ENCODE results near the gene HYDIN. TPM values are rescaled to one million over a fixed set of nuclear protein-coding genes. Genes with fewer than 3 reads are reported as not detected.
"Not testable (repeated sequence)": the region's sequence is repeated elsewhere in the genome, so short reads cannot be mapped to it uniquely, and the experiment has no call there.

HYDIN gene
- total RNA-seq, 1 experiment from 2014 or later = not detected

GRCh38 chr16:71069842-71070241, 160.7 kb downstream of the HYDIN start:
- H3K4me2 ChIP-seq (ENCODE audit: low read length); H3K27ac ChIP-seq (ENCODE audit: low read depth, low read length); ATAC-seq; H3K9me3 ChIP-seq (ENCODE audit: control insufficient read depth in 1 of 2, insufficient read depth in 1 of 2, low read depth in 1 of 2, low read length in 2 of 2); CTCF ChIA-PET; RAD21 ChIA-PET (ENCODE audit: low non-redundant PET in 1 of 2, low total read pairs in 2 of 2, uncharacterized antibody in 2 of 2, unreplicated experiment in 2 of 2); H2AFZ ChIP-seq (ENCODE audit: low read depth, low read length, poor library complexity, severe bottlenecking); H3K9me2 ChIP-seq (ENCODE audit: insufficient read depth); intact Hi-C loops (cut with micrococcal nuclease); H3K27me3 ChIP-seq (ENCODE audit: insufficient read depth, low read length); H3K36me3 ChIP-seq (ENCODE audit: control insufficient read depth in 1 of 2, insufficient read depth in 2 of 2, low read length in 2 of 2); DNase-seq (ENCODE audit: low read depth, low spot score); H3K79me2 ChIP-seq (ENCODE audit: insufficient read depth, low read length); H3K9ac ChIP-seq (ENCODE audit: low read length); H4K20me1 ChIP-seq (ENCODE audit: insufficient read depth); H3K4me1 ChIP-seq (ENCODE audit: control insufficient read depth in 1 of 2, insufficient read depth in 2 of 2, low read length in 2 of 2); POLR2A ChIA-PET; BruUV-seq (replicated peaks); H3K4me3 ChIP-seq (replicated peaks in 1 of 2; ENCODE audit: low read depth in 1 of 2, low read length in 2 of 2): not testable (repeated sequence)

- H3K27ac ChIP-seq (ENCODE audit: low read depth, low read length); CTCF ChIA-PET; H3K9me3 ChIP-seq (ENCODE audit: control insufficient read depth in 1 of 2, insufficient read depth in 1 of 2, low read depth in 1 of 2, low read length in 2 of 2); H3K9ac ChIP-seq (ENCODE audit: low read length); ATAC-seq; H3K9me2 ChIP-seq (ENCODE audit: insufficient read depth); H4K20me1 ChIP-seq (ENCODE audit: insufficient read depth); H3K27me3 ChIP-seq (ENCODE audit: insufficient read depth, low read length); DNase-seq (ENCODE audit: low read depth, low spot score); BruUV-seq (replicated peaks); RAD21 ChIA-PET (ENCODE audit: low non-redundant PET in 1 of 2, low total read pairs in 2 of 2, uncharacterized antibody in 2 of 2, unreplicated experiment in 2 of 2); H3K4me2 ChIP-seq (ENCODE audit: low read length); H3K4me3 ChIP-seq (replicated peaks in 1 of 2; ENCODE audit: low read depth in 1 of 2, low read length in 2 of 2); H2AFZ ChIP-seq (ENCODE audit: low read depth, low read length, poor library complexity, severe bottlenecking); H3K79me2 ChIP-seq (ENCODE audit: insufficient read depth, low read length); intact Hi-C loops (cut with micrococcal nuclease); H3K4me1 ChIP-seq (ENCODE audit: control insufficient read depth in 1 of 2, insufficient read depth in 2 of 2, low read length in 2 of 2); H3K36me3 ChIP-seq (ENCODE audit: control insufficient read depth in 1 of 2, insufficient read depth in 2 of 2, low read length in 2 of 2); POLR2A ChIA-PET: not testable (repeated sequence)
These were observed 176.5 kb downstream of the HYDIN start for GRCh38 chr16:71053897-71054609.

- RAD21 ChIA-PET (ENCODE audit: low non-redundant PET in 1 of 2, low total read pairs in 2 of 2, uncharacterized antibody in 2 of 2, unreplicated experiment in 2 of 2); H3K9me3 ChIP-seq (ENCODE audit: control insufficient read depth in 1 of 2, insufficient read depth in 1 of 2, low read depth in 1 of 2, low read length in 2 of 2); H3K4me2 ChIP-seq (ENCODE audit: low read length); H3K9ac ChIP-seq (ENCODE audit: low read length); ATAC-seq; H2AFZ ChIP-seq (ENCODE audit: low read depth, low read length, poor library complexity, severe bottlenecking); intact Hi-C loops (cut with micrococcal nuclease); H3K27me3 ChIP-seq (ENCODE audit: insufficient read depth, low read length); DNase-seq (ENCODE audit: low read depth, low spot score); H4K20me1 ChIP-seq (ENCODE audit: insufficient read depth); POLR2A ChIA-PET; H3K36me3 ChIP-seq (ENCODE audit: control insufficient read depth in 1 of 2, insufficient read depth in 2 of 2, low read length in 2 of 2); H3K4me3 ChIP-seq (replicated peaks in 1 of 2; ENCODE audit: low read depth in 1 of 2, low read length in 2 of 2); CTCF ChIA-PET; BruUV-seq (replicated peaks); H3K79me2 ChIP-seq (ENCODE audit: insufficient read depth, low read length); H3K9me2 ChIP-seq (ENCODE audit: insufficient read depth); H3K27ac ChIP-seq (ENCODE audit: low read depth, low read length); H3K4me1 ChIP-seq (ENCODE audit: control insufficient read depth in 1 of 2, insufficient read depth in 2 of 2, low read length in 2 of 2): not testable (repeated sequence)
These were observed 180.2 kb downstream of the HYDIN start for GRCh38 chr16:71050307-71050706.

GRCh38 chr16:71039368-71040111, 191.0 kb downstream of the HYDIN start:
- intact Hi-C loops (cut with micrococcal nuclease); H3K79me2 ChIP-seq (ENCODE audit: insufficient read depth, low read length); H4K20me1 ChIP-seq (ENCODE audit: insufficient read depth); H3K27me3 ChIP-seq (ENCODE audit: insufficient read depth, low read length); CTCF ChIA-PET; H3K36me3 ChIP-seq (ENCODE audit: control insufficient read depth in 1 of 2, insufficient read depth in 2 of 2, low read length in 2 of 2); POLR2A ChIA-PET; DNase-seq (ENCODE audit: low read depth, low spot score); ATAC-seq; H3K27ac ChIP-seq (ENCODE audit: low read depth, low read length); H3K4me3 ChIP-seq (replicated peaks in 1 of 2; ENCODE audit: low read depth in 1 of 2, low read length in 2 of 2); BruUV-seq (replicated peaks); H3K9me3 ChIP-seq (ENCODE audit: control insufficient read depth in 1 of 2, insufficient read depth in 1 of 2, low read depth in 1 of 2, low read length in 2 of 2); H3K9ac ChIP-seq (ENCODE audit: low read length); H2AFZ ChIP-seq (ENCODE audit: low read depth, low read length, poor library complexity, severe bottlenecking); H3K4me1 ChIP-seq (ENCODE audit: control insufficient read depth in 1 of 2, insufficient read depth in 2 of 2, low read length in 2 of 2); H3K4me2 ChIP-seq (ENCODE audit: low read length); H3K9me2 ChIP-seq (ENCODE audit: insufficient read depth); RAD21 ChIA-PET (ENCODE audit: low non-redundant PET in 1 of 2, low total read pairs in 2 of 2, uncharacterized antibody in 2 of 2, unreplicated experiment in 2 of 2): not testable (repeated sequence)
